ENCODE measurements around the gene SUMF1. TPM values are rescaled to one million over a fixed set of nuclear protein-coding genes. Genes with fewer than 3 reads are reported as not detected.
A peak's percentile ranks its signal among the peaks of the same experiment; 100 is the strongest.

SUMF1 gene
- total and polyA plus RNA-seq, 3 donors from 2014 or later, result 18.8 to 42.6 (median 27.6) TPM

DNA sequence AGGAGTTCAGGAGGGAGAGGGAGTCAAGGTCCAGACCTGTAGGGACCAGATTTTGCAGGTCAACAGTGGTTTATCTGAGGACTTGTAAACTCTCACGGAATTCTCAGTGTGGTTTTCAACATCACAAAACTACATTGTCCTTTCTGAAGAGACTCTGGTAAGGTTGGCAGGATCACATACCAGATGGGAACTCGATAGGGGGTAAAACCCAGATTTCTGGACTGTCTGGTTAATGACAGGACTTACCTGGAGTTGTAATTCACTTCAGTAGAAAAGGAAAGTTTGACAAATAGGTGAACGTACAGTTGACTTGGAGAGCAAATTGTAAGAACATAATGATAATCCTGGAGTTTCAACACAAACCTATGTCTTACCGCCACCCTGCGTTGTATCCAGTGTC is 31.4 kb upstream of the SUMF1 start:
- intact Hi-C loops (cut with DNase I; ENCODE audit: low total_unique reads), result no loop called here

DNA sequence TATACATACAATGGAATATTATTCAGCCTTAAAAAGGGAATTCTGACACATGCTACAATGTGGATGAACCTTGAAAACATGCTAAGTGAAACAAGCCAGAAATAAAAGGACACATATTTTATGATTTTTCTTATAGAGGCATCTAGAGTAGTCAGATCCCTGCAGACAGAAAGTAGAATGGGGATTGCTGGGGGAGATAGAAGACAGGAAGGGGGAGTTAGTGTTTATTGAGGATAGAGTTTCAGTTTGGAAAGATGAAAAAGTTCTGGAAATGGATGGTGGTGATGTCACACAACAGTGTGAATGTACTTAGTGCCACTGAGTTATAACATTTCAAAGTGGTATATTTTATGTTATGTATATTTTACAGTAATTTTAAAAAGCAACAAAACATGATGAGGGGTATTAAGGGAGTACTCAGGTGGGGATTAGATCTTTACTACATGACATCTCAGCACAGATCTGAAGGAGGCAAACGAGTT is 30.8 kb upstream of the SUMF1 start:
- Histone ChIP-seq H3K27me3 (no peaks in the 10 kb centered on the region), H3K4me1 (peaks cover 20% of the 10 kb centered on the region), H3K4me3 (no peak overlapping the region), H3K9me3 (no peaks in the 10 kb centered on the region), H3K36me3 (ENCODE audit: low read depth, missing control alignments) (no peaks in the 10 kb centered on the region), H3K27ac (peak overlapping the region in 1 of 2 donors; percentile 37)
- intact Hi-C loops (cut with DNase I; ENCODE audit: low total_unique reads), result no loop called here
- WGBS, 2 donors, result 43 to 52% methylated on average over 1 of the region's 1 CpG
- no peak for TF ChIP-seq POLR2A (IDR thresholded peaks at IDR 0.05)
- TF ChIP-seq CTCF (IDR thresholded peaks at IDR 0.05), result no peak
- no peak for DNase-seq

More for the DNA sequence above, 31.4 kb upstream of the SUMF1 start:
- Histone ChIP-seq H3K27me3 (no peaks in the 10 kb centered on the region), H3K27ac (peak overlapping the region in 1 of 2 donors; percentile 37), H3K4me3 (no peak overlapping the region), H3K9me3 (no peaks in the 10 kb centered on the region), H3K4me1 (peaks cover 20% of the 10 kb centered on the region), H3K36me3 (ENCODE audit: low read depth, missing control alignments) (no peaks in the 10 kb centered on the region)
- WGBS, 2 donors, result 77 to 89% methylated on average over 5 of the region's 5 CpGs
- TF ChIP-seq POLR2A (IDR thresholded peaks at IDR 0.05) (no peak), CTCF (IDR thresholded peaks at IDR 0.05) (no peak)
- DNase-seq, result no peak

- H3K4me1 ChIP-seq, result peaks cover 20% of the 10 kb centered on the region
- H3K4me3 ChIP-seq, result no peak overlapping the region
- 60 to 67% methylated on average over 5 of the region's 5 CpGs for WGBS, 2 donors
- TF ChIP-seq CTCF (IDR thresholded peaks at IDR 0.05) (no peak), POLR2A (IDR thresholded peaks at IDR 0.05) (no peak)
- intact Hi-C loops (cut with DNase I; ENCODE audit: low total_unique reads), result no loop called here
- no peak for DNase-seq
- H3K27ac ChIP-seq, result no peak overlapping the region
- no peaks in the 10 kb centered on the region for H3K27me3 ChIP-seq
- H3K36me3 ChIP-seq (ENCODE audit: low read depth, missing control alignments), result no peaks in the 10 kb centered on the region
- H3K9me3 ChIP-seq, result no peaks in the 10 kb centered on the region
Observed at GRCh38 chr3:4497005-4497692, 30.1 kb upstream of the SUMF1 start.

DNA sequence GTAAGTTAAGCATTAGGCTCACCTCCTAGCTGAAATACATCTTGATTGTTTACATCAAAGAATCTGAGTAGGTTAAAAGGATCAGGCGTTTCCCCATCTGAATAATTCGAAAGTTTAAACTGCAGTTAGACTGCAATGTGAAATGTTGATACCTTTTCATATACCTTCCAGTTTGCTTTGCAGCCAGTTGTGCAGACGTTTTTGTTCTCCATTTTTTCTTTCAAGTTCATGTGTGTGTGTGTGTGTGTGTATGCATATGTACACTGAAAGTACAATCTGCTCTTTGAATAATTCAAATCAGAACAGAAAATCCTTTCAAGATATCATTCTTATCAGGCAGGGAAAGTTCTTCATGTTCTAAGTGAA is 29.0 kb upstream of the SUMF1 start:
- peaks cover 20% of the 10 kb centered on the region for H3K4me1 ChIP-seq
- peak overlapping the region; percentile 21 to 80 for H3K27ac ChIP-seq
- H3K9me3 ChIP-seq, result no peaks in the 10 kb centered on the region
- 41 to 43% methylated on average over 3 of the region's 3 CpGs for WGBS, 2 donors
- no peaks in the 10 kb centered on the region for H3K27me3 ChIP-seq
- H3K36me3 ChIP-seq (ENCODE audit: low read depth, missing control alignments), result no peaks in the 10 kb centered on the region
- no peak overlapping the region for H3K4me3 ChIP-seq
- intact Hi-C loops (cut with DNase I; ENCODE audit: low total_unique reads), result no loop called here
- TF ChIP-seq POLR2A (IDR thresholded peaks at IDR 0.05), result no peak
- no peak for TF ChIP-seq CTCF (IDR thresholded peaks at IDR 0.05)
- DNase-seq, result no peak
